ENCODE data around the gene SH2D4B.
A peak's percentile ranks its signal among the peaks of the same experiment; 100 is the strongest.

Gene SH2D4B

GRCh38 chr10:80496555-80497172 is 41.0 kb upstream of the SH2D4B start:
- H3K27ac ChIP-seq = peak overlapping the region; percentile 99
- no peak for TF ChIP-seq CTCF (conservative IDR thresholded peaks at IDR 0.05)

GRCh38 chr10:80497187-80498077 is 40.3 kb upstream of the SH2D4B start:
- H3K27ac ChIP-seq = peak overlapping the region; percentile 99
- no peak for TF ChIP-seq CTCF (conservative IDR thresholded peaks at IDR 0.05)

- H3K27ac ChIP-seq = peak overlapping the region; percentile 99
- no peak for TF ChIP-seq CTCF (conservative IDR thresholded peaks at IDR 0.05)
These were observed 39.4 kb upstream of the SH2D4B start for GRCh38 chr10:80498078-80498832.

GRCh38 chr10:80498833-80499741 is 38.6 kb upstream of the SH2D4B start:
- peak overlapping the region; percentile 99 for H3K27ac ChIP-seq
- no peak for TF ChIP-seq CTCF (conservative IDR thresholded peaks at IDR 0.05)

GRCh38 chr10:80500572-80501380 is 36.9 kb upstream of the SH2D4B start:
- no peak for TF ChIP-seq CTCF (conservative IDR thresholded peaks at IDR 0.05)
- peak overlapping the region; percentile 99 for H3K27ac ChIP-seq

GRCh38 chr10:80501381-80501912 is 36.3 kb upstream of the SH2D4B start:
- peak overlapping the region; percentile 99 for H3K27ac ChIP-seq
- TF ChIP-seq CTCF (conservative IDR thresholded peaks at IDR 0.05) = no peak

Data from VCaP (cell line).